A549 (cell line): Measurements from ENCODE around the gene ZBTB44. TPM values are rescaled to one million over a fixed set of nuclear protein-coding genes. Genes with fewer than 3 reads are reported as not detected.

Source experiments
- ATAC-seq, 2 experiments: fragments of 200-7000 bp in 1 of 2; fragments of >200 bp in 1 of 2; cut with Nextera tagmentation in 1 of 2; cut with Tn5 transposase in 1 of 2; 3 replicates each; pipeline versions ENCODE4 v1.8.0 to v1.9.1; 2018 to 2020; ENCODE audit warnings: mild to moderate bottlenecking in 1 of 2, moderate library complexity in 1 of 2
- CTCF ChIA-PET: fragments of 300-600 bp; sonication (Branson Sonifier 250); formaldehyde crosslinking; extraction: SDS; loops from one replicate; lab custom pipeline; 2021; ENCODE audit warnings: antibody characterized with exemption, inconsistent platforms; lab: Yijun Ruan, JAX
- POLR2A ChIA-PET: fragments of 350-600 bp; formaldehyde crosslinking; extraction: SDS; loops from one replicate; lab custom pipeline; 2021; ENCODE audit warnings: antibody characterized with exemption, inconsistent platforms; lab: Yijun Ruan, JAX
- DNase-seq, 2 experiments: peaks; one replicate each; pipeline versions ENCODE4 v3.0.0 to v3.0.0-alpha.2; 2011 to 2016; ENCODE audit warnings: low read depth in 1 of 2, low spot score in 1 of 2
- FAIRE-seq: peaks from 2 replicates; lab custom pipeline; 2011; peaks lifted over from hg19 to GRCh38; lab: Jason Lieb, UNC
- H3K27ac ChIP-seq, 2 experiments: fragments of >200 bp; sonication (Bioruptor Twin); formaldehyde crosslinking; 3 replicates each; pipeline ENCODE4 v1.5.1; 2016 to 2017
- H3K4me1 ChIP-seq: fragments of >200 bp; sonication (Bioruptor Twin); formaldehyde crosslinking; 3 replicates; pipeline ENCODE4 v1.6.1; 2016
- H3K4me2 ChIP-seq: fragments of >200 bp; sonication (Bioruptor Twin); formaldehyde crosslinking; 3 replicates; pipeline ENCODE4 v1.6.1; 2016
- H3K4me3 ChIP-seq: fragments of >200 bp; sonication (Bioruptor Twin); formaldehyde crosslinking; 3 replicates; pipeline ENCODE4 v1.5.1; 2016
- H3K9me3 ChIP-seq: fragments of >200 bp; sonication (Bioruptor Twin); formaldehyde crosslinking; 3 replicates; pipeline ENCODE4 v1.6.1; 2016
- CHD2 ChIP-seq: fragments of 150-350 bp; IDR thresholded peaks from 2 replicates; pipeline ENCODE4 v1.6.1; 2014; ENCODE audit warnings: low read length; ENCODE audit not compliant: partially characterized antibody
- EHF ChIP-seq: fragments of 250-450 bp; sonication (Bioruptor Pico); IDR thresholded peaks from 2 replicates; pipeline ENCODE4 v1.5.0; 2020; ENCODE audit warnings: mild to moderate bottlenecking
- EP300 ChIP-seq, 2 experiments: fragments of >200 bp; sonication (Bioruptor Twin); formaldehyde crosslinking; IDR thresholded peaks; 2 replicates in 1 of 2; 3 replicates in 1 of 2; pipeline ENCODE4 v1.6.1; 2016 to 2017
- FOSB ChIP-seq: fragments of 250-450 bp; sonication (Bioruptor Pico); IDR thresholded peaks from 2 replicates; pipeline ENCODE4 v1.5.0; 2020; ENCODE audit warnings: mild to moderate bottlenecking, moderate library complexity
- FOSL2 ChIP-seq, 2 experiments: fragments of 450-650 bp in 1 of 2; fragments of >200 bp in 1 of 2; sonication (Bioruptor Twin) in 1 of 2; formaldehyde crosslinking; IDR thresholded peaks; 2 replicates each; pipeline versions ENCODE4 v1.5.0 to v1.6.1; 2016 to 2020; ENCODE audit warnings: mild to moderate bottlenecking in 1 of 2, moderate library complexity in 1 of 2
- HDAC2 ChIP-seq: fragments of 200-600 bp; sonication (generic); IDR thresholded peaks from 2 replicates; pipeline ENCODE4 v1.6.1; 2016
- HOXA7 ChIP-seq: fragments of 250-450 bp; sonication (Bioruptor Pico); IDR thresholded peaks from 2 replicates; pipeline ENCODE4 v1.5.0; 2020; ENCODE audit warnings: mild to moderate bottlenecking, moderate library complexity
- HOXB5 ChIP-seq: fragments of 250-450 bp; sonication (Bioruptor Pico); IDR thresholded peaks from 2 replicates; pipeline ENCODE4 v1.5.0; 2020; ENCODE audit warnings: mild to moderate bottlenecking, moderate library complexity
- JUN ChIP-seq, 2 experiments: fragments of >200 bp; sonication (Bioruptor Twin); formaldehyde crosslinking; IDR thresholded peaks; 2 replicates in 1 of 2; 3 replicates in 1 of 2; pipeline ENCODE4 v1.6.1; 2016 to 2017
- KDM1A ChIP-seq: fragments of 200-600 bp; sonication (generic); IDR thresholded peaks from 2 replicates; pipeline ENCODE4 v1.6.1; 2016; ENCODE audit warnings: low read depth, mild to moderate bottlenecking
- MAFK ChIP-seq: fragments of 450-650 bp; IDR thresholded peaks from 2 replicates; pipeline ENCODE4 v1.6.1; 2014; ENCODE audit not compliant: partially characterized antibody
- MYC ChIP-seq: IDR thresholded peaks from 2 replicates; pipeline ENCODE4 v1.6.1; 2012; ENCODE audit warnings: mild to moderate bottlenecking, inconsistent platforms, low read length, improper control_type of control experiment, borderline replicate concordance
- NR3C1 ChIP-seq: fragments of >200 bp; sonication (Bioruptor Twin); formaldehyde crosslinking; IDR thresholded peaks from 3 replicates; pipeline ENCODE4 v1.6.1; 2017
- RNF2 ChIP-seq: fragments of 200-600 bp; sonication (generic); IDR thresholded peaks from 2 replicates; pipeline ENCODE4 v1.6.1; 2016; ENCODE audit warnings: low read depth, mild to moderate bottlenecking, antibody characterized with exemption, moderate library complexity, borderline replicate concordance
- SMC3 ChIP-seq: fragments of >200 bp; sonication (Bioruptor Twin); formaldehyde crosslinking; IDR thresholded peaks from 3 replicates; pipeline ENCODE4 v1.6.1; 2018; ENCODE audit warnings: inconsistent platforms
- SREBF2 ChIP-seq: fragments of 450-650 bp; IDR thresholded peaks from 2 replicates; pipeline ENCODE4 v1.6.1; 2014; ENCODE audit warnings: mild to moderate bottlenecking, moderate library complexity
- ZFP36 ChIP-seq: fragments of 450-650 bp; IDR thresholded peaks from 2 replicates; pipeline ENCODE4 v1.6.1; 2014; ENCODE audit warnings: borderline replicate concordance; ENCODE audit not compliant: partially characterized antibody
- WGBS: methylation state at CpG from one replicate; pipeline ENCODE4 v1.1.6; 2017; ENCODE audit errors: missing lambda C conversion rate; 5-methylcytosine and 5-hydroxymethylcytosine counted together
- polyA plus RNA-seq, 4 experiments: library from polyadenylated mRNA; depleted of rRNA in 3 of 4; stranded (reverse); fragments of >200 nt; fragmentation: RNase III in 1 of 4; extraction: RNeasy Plus Mini Kit Qiagen cat#74134 plus additional on column Dnase treatment in 1 of 4; gene quantifications; 2 replicates in 3 of 4; 3 replicates in 1 of 4; pipeline ENCODE4 v1.2.3, GENCODE V29; 2011 to 2017
- TF ChIP-seq, protein P1 (sequence below): fragments of 250-450 bp; sonication (Bioruptor Pico); IDR thresholded peaks from 2 replicates; pipeline ENCODE4 v1.5.0; 2020; ENCODE audit warnings: low read depth, mild to moderate bottlenecking, moderate library complexity
- TF ChIP-seq, protein P2 (sequence below): IDR thresholded peaks from 2 replicates; pipeline ENCODE4 v1.6.1; 2012
- TF ChIP-seq, protein P3 (sequence below): fragments of 200-600 bp; sonication (generic); IDR thresholded peaks from 2 replicates; pipeline ENCODE4 v1.6.1; 2016; ENCODE audit warnings: antibody characterized with exemption, mild to moderate bottlenecking, moderate library complexity
- TF ChIP-seq, protein P4 (sequence below): fragments of 450-650 bp; IDR thresholded peaks from 2 replicates; pipeline ENCODE4 v1.6.1; 2014; ENCODE audit warnings: antibody characterized with exemption
- TF ChIP-seq, protein P5 (sequence below): fragments of >200 bp; sonication (Bioruptor Twin); formaldehyde crosslinking; IDR thresholded peaks from 3 replicates; pipeline ENCODE4 v1.6.1; 2016

Gene ZBTB44
- polyA plus RNA-seq, 2 of the 4 experiments (the other 2 are of a cell fraction) = 6.7 to 16.1 TPM

DNA sequence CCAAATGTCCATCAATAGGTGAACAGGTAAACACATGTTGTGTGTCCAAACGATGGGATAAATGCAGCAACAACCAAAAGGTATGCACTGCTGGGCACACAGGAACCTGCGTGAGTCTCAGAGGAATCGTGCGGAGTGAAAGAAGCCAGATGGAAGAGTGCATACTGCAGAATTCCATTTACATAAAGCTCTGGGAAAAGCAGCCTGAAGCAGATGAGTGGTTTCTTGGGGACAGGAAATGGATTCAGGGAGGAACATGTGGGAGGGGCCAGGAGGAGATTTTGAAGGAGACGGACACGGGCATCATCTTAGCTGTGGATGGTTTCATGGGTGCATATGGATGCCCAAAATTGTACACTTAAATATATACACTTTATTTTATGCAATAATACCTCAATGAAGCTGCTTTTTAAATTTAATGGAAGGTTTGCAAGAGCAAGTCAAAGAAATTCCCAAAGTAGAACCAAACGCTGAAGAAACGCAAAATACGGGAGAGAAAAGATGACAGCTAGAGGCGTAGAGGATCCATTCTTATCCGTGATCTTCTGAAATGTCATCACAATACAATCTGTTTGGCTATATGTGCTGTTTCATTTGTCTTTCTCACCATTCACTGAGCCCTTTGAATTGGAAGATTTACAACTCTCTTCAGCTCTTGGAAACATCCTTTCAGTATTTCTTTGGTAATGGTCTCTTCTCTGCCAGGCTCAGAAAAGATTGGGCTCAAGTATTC, 130.7 kb downstream of the ZBTB44 start:
- peaks cover 21% of the 10 kb centered on the region for H3K4me1 ChIP-seq
- TF ChIP-seq SMC3 (no peak), EP300 (IDR thresholded peaks at IDR 0.05) (no peak), MYC (no peak), ZFP36 (no peak), FOSB (CRISPR knock-in tag) (no peak), RNF2 (no peak), EHF (CRISPR knock-in tag) (no peak), HOXB5 (CRISPR knock-in tag) (no peak), KDM1A (no peak)
- TF ChIP-seq, protein P1, sequence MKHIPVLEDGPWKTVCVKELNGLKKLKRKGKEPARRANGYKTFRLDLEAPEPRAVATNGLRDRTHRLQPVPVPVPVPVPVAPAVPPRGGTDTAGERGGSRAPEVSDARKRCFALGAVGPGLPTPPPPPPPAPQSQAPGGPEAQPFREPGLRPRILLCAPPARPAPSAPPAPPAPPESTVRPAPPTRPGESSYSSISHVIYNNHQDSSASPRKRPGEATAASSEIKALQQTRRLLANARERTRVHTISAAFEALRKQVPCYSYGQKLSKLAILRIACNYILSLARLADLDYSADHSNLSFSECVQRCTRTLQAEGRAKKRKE (CRISPR knock-in tag) = no peak
- TF ChIP-seq, protein P2, sequence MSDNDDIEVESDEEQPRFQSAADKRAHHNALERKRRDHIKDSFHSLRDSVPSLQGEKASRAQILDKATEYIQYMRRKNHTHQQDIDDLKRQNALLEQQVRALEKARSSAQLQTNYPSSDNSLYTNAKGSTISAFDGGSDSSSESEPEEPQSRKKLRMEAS = no peak
- TF ChIP-seq, protein P3, sequence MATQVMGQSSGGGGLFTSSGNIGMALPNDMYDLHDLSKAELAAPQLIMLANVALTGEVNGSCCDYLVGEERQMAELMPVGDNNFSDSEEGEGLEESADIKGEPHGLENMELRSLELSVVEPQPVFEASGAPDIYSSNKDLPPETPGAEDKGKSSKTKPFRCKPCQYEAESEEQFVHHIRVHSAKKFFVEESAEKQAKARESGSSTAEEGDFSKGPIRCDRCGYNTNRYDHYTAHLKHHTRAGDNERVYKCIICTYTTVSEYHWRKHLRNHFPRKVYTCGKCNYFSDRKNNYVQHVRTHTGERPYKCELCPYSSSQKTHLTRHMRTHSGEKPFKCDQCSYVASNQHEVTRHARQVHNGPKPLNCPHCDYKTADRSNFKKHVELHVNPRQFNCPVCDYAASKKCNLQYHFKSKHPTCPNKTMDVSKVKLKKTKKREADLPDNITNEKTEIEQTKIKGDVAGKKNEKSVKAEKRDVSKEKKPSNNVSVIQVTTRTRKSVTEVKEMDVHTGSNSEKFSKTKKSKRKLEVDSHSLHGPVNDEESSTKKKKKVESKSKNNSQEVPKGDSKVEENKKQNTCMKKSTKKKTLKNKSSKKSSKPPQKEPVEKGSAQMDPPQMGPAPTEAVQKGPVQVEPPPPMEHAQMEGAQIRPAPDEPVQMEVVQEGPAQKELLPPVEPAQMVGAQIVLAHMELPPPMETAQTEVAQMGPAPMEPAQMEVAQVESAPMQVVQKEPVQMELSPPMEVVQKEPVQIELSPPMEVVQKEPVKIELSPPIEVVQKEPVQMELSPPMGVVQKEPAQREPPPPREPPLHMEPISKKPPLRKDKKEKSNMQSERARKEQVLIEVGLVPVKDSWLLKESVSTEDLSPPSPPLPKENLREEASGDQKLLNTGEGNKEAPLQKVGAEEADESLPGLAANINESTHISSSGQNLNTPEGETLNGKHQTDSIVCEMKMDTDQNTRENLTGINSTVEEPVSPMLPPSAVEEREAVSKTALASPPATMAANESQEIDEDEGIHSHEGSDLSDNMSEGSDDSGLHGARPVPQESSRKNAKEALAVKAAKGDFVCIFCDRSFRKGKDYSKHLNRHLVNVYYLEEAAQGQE = no peak
- no peak overlapping the region for H3K4me2 ChIP-seq
- ChIA-PET POLR2A (no interaction called here), CTCF (interaction anchor here (0.6 to 1.3 kb wide), 4 partner anchors 15 to 29 kb away, joined by 3 to 4 read pairs (median 3); no protein-coding TSS in a partner anchor)
- H3K4me3 ChIP-seq = no peak overlapping the region
- H3K27ac ChIP-seq = no peak overlapping the region
- FAIRE-seq = no peak
- 84% methylated on average over 11 of the region's 11 CpGs for WGBS
- DNase-seq = no peak
- no peaks in the 10 kb centered on the region for H3K9me3 ChIP-seq
- ATAC-seq = no peak

DNA sequence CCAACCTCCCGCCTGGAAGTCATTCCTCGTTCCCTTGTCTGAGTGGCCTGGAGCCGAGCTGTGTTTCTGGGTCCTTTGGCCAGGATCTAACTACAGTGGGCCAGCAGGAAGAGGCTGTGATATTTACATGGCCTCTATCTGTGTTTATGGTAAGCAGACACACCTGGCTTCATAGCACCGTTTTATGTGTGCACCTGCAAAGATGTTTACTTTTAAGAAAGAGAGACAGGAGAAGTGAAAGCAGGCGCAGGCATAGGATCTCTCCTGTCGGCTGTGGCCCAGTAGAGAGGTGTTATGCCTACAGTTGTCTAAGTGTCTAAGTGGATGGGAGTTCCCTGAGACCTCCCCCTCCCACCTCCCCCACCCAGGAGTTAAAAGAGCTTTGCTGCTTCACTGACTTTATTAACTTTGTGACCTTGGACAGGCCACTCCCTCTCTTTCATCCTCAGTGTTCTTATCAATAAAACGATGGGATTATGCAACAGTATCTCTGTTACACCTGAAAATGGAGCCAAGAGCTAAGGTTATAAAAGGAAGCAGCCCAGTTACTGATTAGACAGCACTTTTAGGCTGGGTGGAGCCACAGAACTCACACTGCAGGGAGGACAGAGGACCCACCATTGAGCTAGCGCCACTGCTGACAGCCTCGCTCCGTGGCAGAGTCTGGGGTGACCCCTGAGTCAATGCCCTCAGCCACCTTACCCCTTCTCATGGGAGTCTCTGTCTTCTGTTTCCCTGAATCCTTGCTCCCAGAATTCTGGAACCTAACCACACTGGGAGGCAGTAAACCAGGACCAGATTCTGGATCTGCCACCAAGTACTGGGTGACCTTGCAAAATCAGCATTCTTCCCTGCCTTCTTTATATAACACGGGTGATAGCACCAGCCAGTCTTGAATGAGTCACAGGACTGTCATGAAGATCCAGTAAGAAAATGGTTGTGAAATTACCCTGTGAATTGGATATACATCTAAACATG, 133.1 kb downstream of the ZBTB44 start:
- peak overlapping the region; percentile 64 for H3K4me2 ChIP-seq
- DNase-seq (peak; percentile 27 to 46), ATAC-seq (peak; percentile 77 to 89)

More for the DNA sequence above, 133.1 kb downstream of the ZBTB44 start:
- no peak overlapping the region for H3K4me3 ChIP-seq
- TF ChIP-seq HDAC2 = no peak
- peak; percentile 39 for TF ChIP-seq MAFK
- no peak for TF ChIP-seq ZFP36
- TF ChIP-seq, protein P4, sequence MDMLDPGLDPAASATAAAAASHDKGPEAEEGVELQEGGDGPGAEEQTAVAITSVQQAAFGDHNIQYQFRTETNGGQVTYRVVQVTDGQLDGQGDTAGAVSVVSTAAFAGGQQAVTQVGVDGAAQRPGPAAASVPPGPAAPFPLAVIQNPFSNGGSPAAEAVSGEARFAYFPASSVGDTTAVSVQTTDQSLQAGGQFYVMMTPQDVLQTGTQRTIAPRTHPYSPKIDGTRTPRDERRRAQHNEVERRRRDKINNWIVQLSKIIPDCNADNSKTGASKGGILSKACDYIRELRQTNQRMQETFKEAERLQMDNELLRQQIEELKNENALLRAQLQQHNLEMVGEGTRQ = no peak
- TF ChIP-seq FOSB (CRISPR knock-in tag) = no peak
- no peak for TF ChIP-seq CHD2
- no peak for TF ChIP-seq JUN (IDR thresholded peaks at IDR 0.05)
- no peak for TF ChIP-seq EHF (CRISPR knock-in tag)
- TF ChIP-seq HOXB5 (CRISPR knock-in tag) = no peak
- TF ChIP-seq, protein P1 (CRISPR knock-in tag) = no peak
- no peak for TF ChIP-seq NR3C1
- no peak for TF ChIP-seq HOXA7 (CRISPR knock-in tag)
- TF ChIP-seq FOSL2 (IDR thresholded peaks at IDR 0.05) = 0 out of 2 replicates have a peak, but pooled peaks have one; percentile 21
- TF ChIP-seq FOSL2 (CRISPR knock-in tag; IDR thresholded peaks at IDR 0.05) = peak; percentile 37; the same call in 1 of the 2 replicates
- TF ChIP-seq SREBF2 = no peak
- TF ChIP-seq, protein P5, sequence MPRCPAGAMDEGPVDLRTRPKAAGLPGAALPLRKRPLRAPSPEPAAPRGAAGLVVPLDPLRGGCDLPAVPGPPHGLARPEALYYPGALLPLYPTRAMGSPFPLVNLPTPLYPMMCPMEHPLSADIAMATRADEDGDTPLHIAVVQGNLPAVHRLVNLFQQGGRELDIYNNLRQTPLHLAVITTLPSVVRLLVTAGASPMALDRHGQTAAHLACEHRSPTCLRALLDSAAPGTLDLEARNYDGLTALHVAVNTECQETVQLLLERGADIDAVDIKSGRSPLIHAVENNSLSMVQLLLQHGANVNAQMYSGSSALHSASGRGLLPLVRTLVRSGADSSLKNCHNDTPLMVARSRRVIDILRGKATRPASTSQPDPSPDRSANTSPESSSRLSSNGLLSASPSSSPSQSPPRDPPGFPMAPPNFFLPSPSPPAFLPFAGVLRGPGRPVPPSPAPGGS = no peak
- TF ChIP-seq, all 56 proteins: peak for 2
- POLR2A ChIA-PET = no interaction called here
- no peak for FAIRE-seq
- 54% methylated on average over 11 of the region's 11 CpGs for WGBS
- Histone ChIP-seq H3K4me1 (peaks cover 21% of the 10 kb centered on the region), H3K9me3 (no peaks in the 10 kb centered on the region), H3K27ac (peak overlapping the region; percentile 56 to 84)
- CTCF ChIA-PET = interaction anchor here (0.6 kb wide), 1 partner anchor 9 kb away, joined by 3 read pairs; no protein-coding TSS in a partner anchor
